NCI-H146 treated with DMSO at 0.1 percent for 48 hours (cell line): ENCODE data around the gene RNF215.
"Not testable (repeated sequence)": the region's sequence is repeated elsewhere in the genome, so short reads cannot be mapped to it uniquely, and the experiment has no call there.

Source experiments
- DNase-seq: peaks from one replicate; lab custom pipeline; 2025; ENCODE audit not compliant: unreplicated experiment; lab: John Stamatoyannopoulos, UW

RNF215 gene

DNA sequence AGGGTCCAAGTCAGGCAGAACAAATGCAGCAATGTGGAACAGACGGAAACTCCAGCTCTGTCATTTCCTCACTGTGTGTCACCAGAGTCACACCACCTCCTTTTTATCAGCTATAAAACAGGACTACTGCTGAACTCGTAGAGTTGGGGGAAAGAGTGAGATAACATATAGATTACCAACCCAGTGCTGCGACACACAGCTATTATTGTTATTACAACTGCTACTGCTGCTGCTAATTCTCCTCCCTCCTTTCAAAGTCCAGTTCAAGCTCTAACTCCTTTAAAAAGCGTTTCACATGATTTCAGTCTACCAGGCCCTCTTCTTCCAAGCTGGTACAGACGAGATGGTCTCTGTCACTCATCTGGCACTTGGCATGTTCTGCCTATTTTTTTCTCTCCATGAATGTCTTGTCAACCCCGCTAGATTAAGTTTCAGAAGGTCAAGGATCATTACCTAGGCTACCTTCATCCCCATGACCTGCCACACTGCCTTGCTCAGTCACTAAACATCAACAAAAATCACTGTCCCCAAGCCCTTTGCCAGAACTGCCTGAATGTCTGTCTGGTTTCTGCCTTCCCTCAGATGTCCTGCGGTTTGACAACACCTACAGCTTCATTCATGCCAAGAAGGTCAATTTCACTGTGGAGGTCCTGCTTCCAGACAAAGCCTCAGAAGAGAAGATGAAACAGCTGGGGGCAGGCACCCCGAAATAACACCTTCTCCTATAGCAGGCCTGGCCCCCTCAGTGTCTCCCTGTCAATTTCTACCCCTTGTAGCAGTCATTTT lies 34.7 kb upstream of the RNF215 start:
- no peak for DNase-seq

DNA sequence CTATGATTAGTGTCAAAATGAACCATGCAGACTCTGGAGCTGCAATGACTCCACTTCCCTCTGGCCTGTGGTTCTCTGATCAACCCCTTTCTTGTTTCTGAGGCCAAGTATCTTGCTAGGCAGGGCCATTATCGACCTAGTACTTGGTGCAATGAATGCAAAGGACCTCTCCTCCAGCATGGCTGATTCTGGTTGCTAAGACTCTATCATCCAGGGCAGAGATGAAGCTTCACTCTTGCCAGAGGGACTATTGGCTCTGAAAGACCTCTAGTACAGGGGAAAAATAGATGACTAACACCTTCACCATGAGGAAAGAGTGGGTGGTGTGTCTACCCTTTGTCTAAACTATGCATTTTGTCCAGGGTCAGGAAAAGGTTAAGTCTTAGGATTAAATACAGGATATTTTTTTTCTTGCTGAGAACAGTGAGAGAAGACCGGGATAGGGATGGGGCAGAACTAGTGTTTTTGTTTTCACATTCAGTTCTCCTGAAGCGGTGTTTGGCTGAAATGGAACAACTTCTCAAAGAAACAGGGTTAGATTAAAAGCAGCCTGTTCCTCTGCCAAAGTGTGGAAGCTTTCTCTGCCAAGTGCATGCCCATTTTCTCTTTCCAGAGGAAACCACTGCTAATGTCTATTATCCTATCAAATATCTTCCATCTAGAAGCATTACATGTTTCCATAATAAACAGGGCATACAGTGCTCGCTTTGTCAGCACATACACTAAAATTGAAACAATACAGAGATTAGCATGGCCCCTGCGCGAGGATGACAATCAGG lies 33.3 kb upstream of the RNF215 start:
- DNase-seq: no peak

DNA sequence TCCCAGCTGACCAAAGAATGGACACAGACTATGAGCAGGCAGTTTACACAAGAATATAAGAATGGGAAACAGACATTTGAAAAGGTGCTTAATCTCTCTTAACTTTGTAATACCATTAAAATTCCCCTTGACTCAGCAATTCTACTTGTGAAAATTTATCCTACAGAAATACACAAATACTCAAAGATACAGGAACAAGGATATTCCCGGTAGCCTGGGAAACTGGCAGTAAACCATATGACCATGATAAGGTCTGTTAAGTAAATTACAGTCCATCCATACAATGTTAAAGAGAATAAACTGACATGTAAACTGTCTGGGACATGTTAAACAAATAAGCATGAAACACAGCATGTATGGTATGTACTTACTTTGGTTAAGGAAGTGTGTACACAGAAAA lies 29.6 kb upstream of the RNF215 start:
- DNase-seq: no peak

DNA sequence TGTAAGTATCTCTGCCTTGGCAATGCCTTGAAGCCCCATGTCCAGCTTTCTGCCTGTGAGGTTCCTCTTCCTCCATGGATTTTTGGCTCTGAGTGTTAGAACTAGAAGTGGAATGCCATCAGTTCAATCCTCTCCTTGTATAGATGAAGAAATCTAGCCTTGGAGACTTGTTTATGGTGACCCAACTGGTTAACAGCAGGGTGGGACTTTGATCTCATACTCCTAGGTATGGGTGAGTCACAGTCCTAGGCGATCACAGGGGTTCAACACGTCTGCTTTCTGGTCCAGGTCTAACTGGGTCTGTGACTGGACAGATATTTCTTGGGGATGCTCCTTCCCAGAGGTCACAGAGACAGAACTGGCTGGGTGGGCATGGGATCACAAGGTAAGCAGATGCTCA lies 29.2 kb upstream of the RNF215 start:
- DNase-seq: no peak

DNA sequence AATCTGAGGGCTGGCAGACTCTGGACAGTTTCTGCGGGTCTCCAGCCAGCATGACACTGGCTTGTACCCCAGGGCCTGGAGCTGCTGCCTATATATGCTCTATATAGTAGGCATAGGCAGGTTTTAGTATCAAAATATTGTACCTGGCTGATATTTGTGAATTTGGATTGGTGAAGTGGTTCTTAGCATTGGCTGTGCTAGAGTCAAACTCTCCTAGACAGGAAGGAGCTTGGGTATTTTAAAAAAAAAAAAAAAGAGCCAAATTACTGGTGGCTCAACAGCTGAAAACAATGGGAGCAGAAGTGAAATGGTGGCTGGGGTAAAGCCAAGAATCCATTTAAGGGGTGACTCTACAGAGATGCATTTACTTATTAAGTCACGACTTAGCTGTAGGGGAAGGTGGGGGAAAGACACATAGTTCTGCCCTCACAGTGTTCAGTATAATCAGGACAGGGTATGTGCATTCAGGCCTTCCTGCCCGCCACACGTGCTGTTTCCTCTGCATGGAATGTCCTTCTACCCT lies 27.4 kb upstream of the RNF215 start:
- no peak for DNase-seq

DNA sequence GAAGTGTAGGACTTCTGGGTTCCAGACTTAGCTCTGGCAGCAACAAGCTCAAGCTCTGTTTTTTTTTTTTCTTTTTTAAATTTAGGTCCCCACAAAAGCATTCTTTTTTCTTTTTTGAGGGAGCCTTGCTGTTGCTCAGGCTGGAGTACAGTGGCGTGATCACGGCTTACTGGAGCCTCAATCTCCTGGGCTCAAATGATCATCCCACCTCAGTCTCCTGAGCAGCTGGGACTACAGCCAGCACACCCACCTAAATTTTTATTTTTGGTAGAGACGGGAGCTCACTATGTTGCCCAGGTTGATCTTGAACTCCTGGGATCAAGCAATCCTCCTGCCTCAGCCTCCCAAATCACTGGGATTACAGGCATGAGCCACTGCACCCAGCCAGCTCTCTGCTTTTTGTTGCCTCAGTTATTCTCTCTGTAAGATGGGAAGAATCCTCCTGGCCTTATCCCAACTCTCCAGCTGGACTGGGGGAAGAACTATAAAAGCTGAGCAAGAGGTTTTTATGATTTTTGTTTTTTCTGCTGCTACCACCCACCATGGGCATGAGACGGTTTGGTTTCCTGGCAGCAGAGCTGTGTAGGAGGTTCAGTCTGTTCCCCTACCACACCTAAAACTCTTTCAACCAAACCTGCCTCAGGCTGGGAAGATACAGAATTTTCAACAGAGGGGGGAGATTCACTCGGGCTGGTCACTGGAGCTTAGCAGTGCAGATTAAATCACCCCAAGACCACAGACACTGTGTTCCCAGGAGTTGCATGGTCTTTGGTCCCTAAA lies 26.7 kb upstream of the RNF215 start:
- no peak for DNase-seq

DNA sequence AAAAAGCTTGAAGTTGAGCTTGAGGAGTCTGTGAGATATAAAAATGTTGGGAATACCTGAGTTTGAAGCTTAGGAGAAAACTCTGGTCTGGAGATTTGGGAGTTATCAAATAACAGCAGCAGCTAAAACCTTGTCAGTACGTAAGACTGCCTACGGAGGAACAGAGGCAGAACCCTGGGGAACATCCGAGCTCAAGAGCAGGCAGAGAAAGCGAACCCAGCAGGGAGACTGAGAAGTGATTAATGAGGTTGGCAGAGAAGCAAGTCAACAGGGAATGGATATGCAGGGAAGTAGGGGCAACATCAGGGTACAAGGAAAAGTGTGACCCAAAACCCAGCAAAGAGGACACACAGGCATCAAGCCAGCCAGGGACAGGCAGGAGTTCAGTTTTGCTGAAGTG lies 25.8 kb upstream of the RNF215 start:
- DNase-seq: no peak

DNA sequence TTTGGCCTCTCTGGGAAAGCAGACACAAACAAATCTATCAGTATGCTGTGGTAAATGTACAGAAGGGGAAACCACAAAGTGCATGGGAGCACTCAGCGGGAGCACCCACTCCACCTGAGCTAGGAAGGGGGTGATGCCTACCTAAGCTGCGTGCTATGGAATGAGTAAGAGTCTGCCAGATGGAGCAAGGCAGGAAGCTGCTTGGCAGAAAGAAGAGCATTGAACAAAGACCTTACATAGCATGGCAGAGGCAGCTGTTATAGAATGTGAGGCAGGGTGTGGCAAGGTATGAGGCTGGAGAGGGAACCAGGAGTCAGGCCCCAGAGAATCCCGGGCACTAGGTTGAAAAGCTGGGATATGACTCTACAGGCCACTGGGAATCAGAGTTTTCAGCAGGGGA lies 24.6 kb upstream of the RNF215 start:
- DNase-seq: no peak

DNA sequence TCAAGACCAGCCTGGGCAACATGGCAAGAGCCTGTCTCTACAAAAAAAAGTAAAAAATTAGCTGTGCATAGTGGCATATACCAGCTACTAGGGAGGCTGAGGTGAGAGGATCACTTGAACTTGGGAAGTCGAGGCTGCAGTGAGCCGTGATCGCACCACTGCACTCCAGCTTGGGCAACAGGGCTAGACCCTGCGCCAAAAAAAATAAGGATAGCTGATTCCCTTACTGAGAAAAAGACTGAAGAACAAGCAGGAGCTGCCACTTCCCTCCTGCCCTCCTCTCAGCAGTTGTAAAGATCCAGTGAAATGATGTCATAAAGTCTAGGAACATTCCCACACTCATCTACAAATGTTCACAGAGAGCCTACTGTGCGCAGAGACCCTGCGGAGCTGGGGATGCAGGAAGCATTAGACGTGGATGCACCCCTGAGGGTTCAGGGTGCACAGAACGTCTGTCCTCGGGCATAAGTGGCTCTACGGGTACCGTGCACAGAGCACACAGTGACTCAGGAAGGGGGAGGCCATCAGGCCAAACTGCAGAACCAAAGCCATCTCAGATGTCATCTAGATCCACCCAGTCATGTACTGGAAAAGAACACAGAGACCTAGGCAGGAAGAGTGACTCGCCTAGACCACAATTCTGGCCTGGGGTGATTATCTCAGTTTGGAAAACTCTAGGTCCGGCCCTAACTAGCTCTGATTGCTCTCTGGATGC lies 21.3 kb upstream of the RNF215 start:
- DNase-seq: no peak

DNA sequence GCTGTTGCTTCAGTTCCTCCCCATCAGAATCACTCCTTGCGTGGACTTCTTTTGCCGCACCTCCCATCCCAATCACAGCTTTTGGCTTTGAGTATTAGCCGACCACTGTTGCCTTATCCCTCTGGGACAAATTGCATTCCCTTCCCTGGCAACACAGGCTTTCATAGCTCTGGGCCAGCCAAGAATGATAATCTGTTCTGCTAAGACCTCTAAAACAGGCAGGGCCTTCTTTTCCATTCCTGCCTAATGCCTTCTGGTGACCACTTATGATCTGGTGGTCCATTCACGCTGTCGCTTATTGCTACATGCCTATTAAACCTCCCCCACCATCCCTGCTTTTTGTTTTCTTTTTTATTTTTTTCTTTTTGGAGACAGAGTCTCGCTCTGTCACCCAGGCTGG lies 19.2 kb upstream of the RNF215 start:
- no peak for DNase-seq

DNA sequence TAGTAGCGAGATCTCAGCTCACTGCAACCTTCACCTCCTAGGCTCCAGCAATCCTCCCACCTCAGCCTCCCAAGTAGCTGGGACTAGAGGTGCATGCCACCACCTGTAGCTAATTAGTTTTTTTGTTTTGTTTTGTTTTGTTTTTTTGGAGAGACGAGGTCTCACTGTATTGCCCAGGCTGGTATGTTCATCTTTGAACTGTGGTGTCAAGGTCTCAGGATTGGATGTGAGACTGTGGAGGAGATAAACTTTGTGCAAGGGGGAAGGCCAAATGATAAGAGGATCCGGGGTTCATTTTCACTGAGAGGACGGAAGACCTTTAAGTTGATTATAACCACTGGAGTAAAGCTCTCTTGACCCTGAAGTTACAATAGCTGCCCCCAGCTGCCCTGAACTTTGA lies 18.5 kb upstream of the RNF215 start:
- no peak for DNase-seq

DNA sequence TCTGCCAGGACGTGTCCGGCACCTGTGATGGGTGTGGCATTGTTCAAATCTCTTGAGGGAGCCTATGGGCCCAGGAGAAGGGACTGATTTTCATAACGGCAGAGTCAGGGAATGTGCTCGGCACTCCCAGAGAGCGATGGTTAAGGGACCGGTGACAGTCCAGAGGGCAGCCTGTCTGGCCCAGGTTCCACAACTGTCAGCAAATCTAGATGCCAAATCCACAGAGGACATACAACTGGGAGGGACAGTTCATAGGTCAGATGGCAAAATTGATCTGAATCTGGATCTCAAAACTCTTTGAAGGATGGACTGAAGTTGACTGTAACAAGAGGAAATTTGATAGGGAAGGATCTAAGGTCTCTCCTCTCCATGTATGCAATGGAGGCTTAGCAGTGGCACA lies 17.1 kb upstream of the RNF215 start:
- DNase-seq: no peak

DNA sequence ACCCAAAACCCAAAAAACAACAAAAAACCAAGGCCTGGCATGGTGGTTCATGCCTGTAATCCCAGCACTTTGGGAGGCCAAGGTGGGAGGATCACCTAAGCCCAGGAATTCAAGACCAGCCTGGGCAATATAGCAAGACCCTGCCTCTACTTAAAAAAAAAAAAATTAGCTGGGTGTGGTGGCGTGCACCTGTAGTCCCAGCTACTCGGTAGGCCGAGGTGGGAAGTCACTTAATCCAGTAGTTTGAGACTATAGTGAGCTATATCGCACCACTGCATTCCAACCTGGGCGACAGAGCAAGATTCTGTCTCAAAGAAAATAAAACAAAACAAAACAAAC lies 15.5 kb upstream of the RNF215 start:
- DNase-seq: not testable (repeated sequence)

DNA sequence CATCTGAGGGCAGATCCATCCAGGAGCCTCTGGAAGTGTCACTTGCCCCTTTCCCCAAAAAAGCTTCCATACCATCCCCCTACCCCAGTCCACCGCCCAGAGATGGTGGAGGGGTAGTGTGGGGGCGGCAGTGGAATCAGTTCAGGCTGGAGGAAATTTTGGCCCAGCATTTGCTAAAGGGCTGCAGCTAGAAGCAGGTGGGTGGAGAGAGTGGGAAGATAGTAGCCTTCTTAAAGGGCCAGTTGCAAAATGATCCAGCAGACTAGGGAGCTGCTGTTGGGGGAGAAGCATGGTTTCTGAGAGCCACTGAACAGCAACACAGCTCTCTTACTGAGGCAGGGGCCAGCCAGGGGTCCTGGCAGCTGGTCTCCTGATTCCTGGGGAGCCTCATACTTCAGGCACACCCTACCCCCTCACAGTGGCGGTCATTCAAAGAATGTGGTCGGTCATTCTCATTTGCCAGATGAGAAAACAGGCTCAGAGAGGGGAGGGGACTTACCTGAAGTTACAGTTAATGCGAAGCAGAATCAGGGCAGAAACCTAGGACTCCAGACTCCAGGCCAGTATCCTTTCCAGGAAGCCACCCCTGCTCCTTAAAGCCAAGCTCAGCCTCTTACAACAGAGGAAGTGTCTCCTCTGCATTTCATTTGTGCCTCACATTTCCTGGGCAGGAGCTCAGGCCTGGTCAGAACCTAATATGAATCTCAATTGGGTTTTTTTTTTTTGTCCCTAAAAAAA lies 15.0 kb upstream of the RNF215 start:
- DNase-seq: no peak

DNA sequence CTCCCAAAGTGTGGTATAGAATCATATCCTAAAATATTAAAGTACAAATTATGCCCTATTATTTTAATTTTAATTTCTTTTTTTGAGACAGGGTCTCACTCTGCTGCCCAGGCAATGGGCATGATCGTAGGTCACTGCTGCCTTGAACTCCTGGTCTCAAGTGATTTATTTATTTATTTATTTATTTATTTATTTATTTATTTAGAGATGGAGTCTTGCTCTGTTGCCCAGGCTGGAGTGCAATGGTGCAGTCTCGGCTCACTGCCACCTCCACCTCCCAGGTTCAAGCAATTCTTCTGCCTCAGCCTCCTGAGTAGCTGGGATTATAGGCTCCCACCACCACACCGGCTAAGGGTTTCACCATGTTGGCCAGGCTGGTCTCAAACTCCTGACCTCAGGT lies 13.8 kb upstream of the RNF215 start:
- DNase-seq: not testable (repeated sequence)

DNA sequence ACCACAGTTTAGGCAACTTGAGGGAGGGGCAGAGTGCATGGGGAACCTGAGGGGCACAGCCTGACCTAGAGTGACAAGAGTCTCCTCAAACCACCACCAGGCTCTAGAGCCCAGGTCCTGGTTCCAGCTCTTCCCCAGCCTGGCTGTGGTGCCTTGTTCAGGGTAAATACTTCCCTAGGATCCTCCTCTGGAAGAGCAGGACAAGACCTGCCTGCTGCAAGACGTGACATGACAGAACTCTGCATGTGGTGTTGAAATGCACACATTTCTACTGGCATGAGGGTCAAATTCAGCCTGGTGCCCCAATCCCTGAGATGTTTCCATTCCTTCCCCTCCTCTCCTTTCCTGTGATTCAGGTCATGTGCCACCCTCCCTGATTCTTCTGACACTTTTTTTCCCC lies 12.9 kb upstream of the RNF215 start:
- DNase-seq: no peak

DNA sequence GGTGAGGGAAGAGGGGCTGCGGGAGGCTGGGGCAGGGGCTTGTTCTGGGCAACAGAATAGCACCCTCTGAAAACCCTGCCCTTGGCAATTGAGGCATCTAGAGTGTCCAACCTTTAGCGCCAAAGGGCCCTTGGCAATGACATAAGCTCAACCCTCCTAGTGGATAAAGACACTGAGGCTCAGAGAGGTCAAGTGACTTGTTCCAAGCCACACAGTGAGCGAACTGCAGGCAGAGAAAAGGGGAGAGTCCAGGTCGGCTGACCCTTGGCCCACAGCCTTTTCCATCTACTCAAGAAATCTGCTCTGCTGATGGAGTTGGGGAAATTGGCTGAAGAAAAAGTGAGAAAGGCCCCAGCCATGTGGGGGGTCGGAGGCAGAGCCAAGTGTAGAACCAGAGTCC lies 12.5 kb upstream of the RNF215 start:
- DNase-seq: no peak

DNA sequence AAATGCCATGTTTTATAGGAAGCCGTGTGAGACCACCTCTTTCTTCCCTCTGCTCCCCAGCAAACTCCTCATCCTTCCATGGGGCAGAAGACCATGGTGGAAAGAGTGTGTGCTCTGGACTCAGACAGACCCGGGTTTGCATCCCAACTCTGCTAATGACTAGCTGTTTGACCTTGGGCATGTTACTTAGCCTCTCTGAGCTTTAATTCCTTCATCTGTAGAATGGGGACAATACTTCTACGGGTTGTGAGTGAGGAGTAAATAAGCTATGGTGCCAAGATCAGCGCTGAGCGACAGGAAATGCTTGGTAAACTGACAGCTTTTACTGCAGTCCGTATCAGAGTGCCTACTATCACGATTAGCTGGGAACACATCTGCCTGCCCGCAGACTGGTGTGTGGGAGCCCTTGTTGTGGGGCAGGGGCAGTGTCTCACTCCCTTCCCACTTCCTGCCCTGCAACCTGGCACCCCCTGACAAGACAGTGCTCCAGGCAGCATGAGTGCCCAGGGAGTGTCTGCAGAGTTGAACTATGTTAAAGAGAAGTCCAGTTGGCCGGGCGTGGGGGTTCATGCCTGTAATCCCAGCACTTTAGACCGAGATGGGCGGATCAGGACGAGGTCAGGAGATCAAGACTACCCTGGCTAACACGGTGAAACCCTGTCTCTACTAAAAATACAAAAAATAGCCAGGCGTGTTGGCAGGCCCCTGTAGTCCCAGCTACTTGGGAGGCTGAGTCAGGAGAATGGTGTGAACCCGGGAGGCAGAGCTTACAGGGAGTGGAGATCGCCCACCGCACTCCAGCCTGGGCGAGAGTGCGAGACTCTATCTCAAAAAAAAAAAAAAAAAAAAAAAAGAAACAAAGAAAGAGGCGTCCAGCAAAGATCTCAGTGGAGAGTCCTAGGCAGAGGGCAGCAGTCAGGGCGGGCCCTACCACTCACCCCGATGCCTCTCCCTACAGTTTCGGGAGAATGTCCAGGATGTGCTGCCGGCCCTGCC lies 11.8 kb upstream of the RNF215 start:
- DNase-seq: no peak
